Bronchial smooth muscle cell (primary cell): ENCODE results near the gene ABTB1. TPM values are rescaled to one million over a fixed set of nuclear protein-coding genes. Genes with fewer than 3 reads are reported as not detected.

ENCODE experiments used
- total RNA-seq: library from RNA; depleted of rRNA; stranded (reverse); fragments of >200 nt; gene quantifications from 2 replicates; pipeline ENCODE4 v1.2.1, GENCODE V29; 2014

The ABTB1 gene
- total RNA-seq, result 8.7 and 15.5 TPM in 2 replicates

GRCh38 chr3:127672429-127673190 is at the start of gene ABTB1:
TSS of gene ABTB1 (plus strand) at chr3:127672952. CDS start at chr3:127673026, 74 bp downstream.

DNA sequence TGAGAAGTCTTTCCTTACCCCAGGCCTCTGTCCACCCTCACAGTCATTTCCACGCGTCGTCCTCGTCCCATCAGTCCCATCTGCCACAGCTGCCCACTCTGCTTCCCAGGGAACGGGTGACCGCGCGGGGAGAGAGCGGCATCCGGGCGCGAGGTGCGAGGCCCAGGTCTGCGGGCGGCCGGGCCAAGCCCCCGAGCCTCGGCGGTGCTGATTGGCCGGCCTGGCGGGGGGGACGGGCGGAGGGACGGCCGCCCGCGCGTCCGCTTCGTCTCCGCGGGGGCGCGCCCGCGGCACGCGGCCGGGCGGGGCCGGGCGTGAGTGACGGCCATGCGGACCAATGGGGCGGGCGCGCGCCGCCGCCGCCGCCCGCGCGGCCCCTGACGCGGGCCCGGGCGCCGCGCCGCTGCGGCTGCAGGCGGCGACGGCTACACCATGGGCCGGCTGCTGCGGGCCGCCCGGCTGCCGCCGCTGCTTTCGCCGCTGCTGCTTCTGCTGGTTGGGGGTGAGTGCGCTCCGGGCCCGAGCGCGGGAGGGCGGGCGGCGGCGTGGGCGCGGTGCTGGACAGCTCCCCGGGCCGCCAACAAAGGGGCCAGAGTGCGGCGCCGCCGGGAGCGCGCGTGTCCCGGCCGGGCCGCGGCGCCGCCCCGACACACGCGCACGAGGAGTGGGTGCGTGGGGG is 43.8 kb upstream of the ABTB1 start, which contains the start of gene PODXL2:
PODXL2 (plus strand) TSS at position 398 of the 679 bp plus-strand sequence; CDS start at position 433, 35 bp downstream.

Other genes starting within 250 kb of the ABTB1 start
- gene TPRA1, start 82.2 kb upstream of the ABTB1 start, total RNA-seq, result 32.8 and 36.1 TPM in 2 replicates
- gene MCM2, start 74.5 kb upstream of the ABTB1 start, total RNA-seq, result 16.8 and 18.4 TPM in 2 replicates
- 0.79 and 1.1 TPM in 2 replicates for gene PODXL2, start 43.8 kb upstream of the ABTB1 start, total RNA-seq
- gene MGLL, start 149.6 kb downstream of the ABTB1 start, total RNA-seq, result 12.8 and 13.6 TPM in 2 replicates
- gene KBTBD12, start 242.3 kb downstream of the ABTB1 start, total RNA-seq, result not detected in 2 replicates